Duodenal mucosa (tissue), 2 donors: ENCODE results near the gene THEMIS.
"Not testable (repeated sequence)": the region's sequence is repeated elsewhere in the genome, so short reads cannot be mapped to it uniquely, and the experiment has no call there.

ENCODE experiments used
- H3K27ac ChIP-seq: one replicate; pipeline ENCODE4 v1.7.0; 2013; ENCODE audit warnings: low read depth, low read length
- H3K27me3 ChIP-seq, 2 donors: one replicate each; pipeline ENCODE4 v1.7.0; 2013; ENCODE audit warnings: low read length in 2 of 2, control low read depth in 1 of 2; ENCODE audit not compliant: insufficient read depth in 2 of 2, control insufficient read depth in 1 of 2
- H3K36me3 ChIP-seq, 2 donors: one replicate each; pipeline ENCODE4 v1.7.0; 2013; ENCODE audit warnings: low read length in 2 of 2, control low read depth in 1 of 2; ENCODE audit not compliant: insufficient read depth in 2 of 2, control insufficient read depth in 1 of 2
- H3K4me1 ChIP-seq, 2 donors: one replicate each; pipeline ENCODE4 v1.7.0; 2013; ENCODE audit warnings: low read length in 2 of 2, control low read depth in 1 of 2; ENCODE audit not compliant: insufficient read depth in 2 of 2, control insufficient read depth in 1 of 2
- H3K4me3 ChIP-seq, 2 donors: one replicate each; pipeline ENCODE4 v1.7.0; 2013; ENCODE audit warnings: low read length in 2 of 2, low read depth in 1 of 2
- H3K9ac ChIP-seq, 2 donors: one replicate each; pipeline ENCODE4 v1.7.0; 2013; ENCODE audit warnings: low read length in 2 of 2, low read depth in 1 of 2
- H3K9me3 ChIP-seq, 2 donors: one replicate each; pipeline ENCODE4 v1.7.0; 2013; ENCODE audit warnings: low read length in 2 of 2, control low read depth in 1 of 2; ENCODE audit not compliant: control insufficient read depth in 1 of 2

Gene THEMIS

GRCh38 chr6:127710668-127711067 lies 190.2 kb downstream of the THEMIS start:
- Histone ChIP-seq H3K4me1 (no peaks in the 10 kb centered on the region), H3K9me3 (no peaks in the 10 kb centered on the region), H3K27me3 (no peaks in the 10 kb centered on the region), H3K9ac (no peak overlapping the region), H3K27ac (no peak overlapping the region), H3K4me3 (no peak overlapping the region), H3K36me3 (no peaks in the 10 kb centered on the region)

GRCh38 chr6:127706216-127706615 lies 194.6 kb downstream of the THEMIS start:
- Histone ChIP-seq H3K27ac (no peak overlapping the region), H3K9ac (no peak overlapping the region), H3K27me3 (no peaks in the 10 kb centered on the region), H3K4me3 (no peak overlapping the region), H3K9me3 (no peaks in the 10 kb centered on the region), H3K4me1 (no peaks in the 10 kb centered on the region), H3K36me3 (no peaks in the 10 kb centered on the region)

GRCh38 chr6:127695108-127695507 lies 205.8 kb downstream of the THEMIS start:
- no peak overlapping the region for H3K9ac ChIP-seq
- H3K27ac ChIP-seq = no peak overlapping the region
- H3K4me1 ChIP-seq = no peaks in the 10 kb centered on the region
- H3K27me3 ChIP-seq = no peaks in the 10 kb centered on the region
- H3K36me3 ChIP-seq = no peaks in the 10 kb centered on the region
- no peaks in the 10 kb centered on the region for H3K9me3 ChIP-seq
- no peak overlapping the region for H3K4me3 ChIP-seq

- Histone ChIP-seq H3K4me1 (no peaks in the 10 kb centered on the region), H3K27me3 (no peaks in the 10 kb centered on the region)
Observed at GRCh38 chr6:127691146-127691545, 209.7 kb downstream of the THEMIS start.

GRCh38 chr6:127690588-127690987 lies 210.3 kb downstream of the THEMIS start:
- Histone ChIP-seq H3K27ac (no peak overlapping the region), H3K4me1 (no peaks in the 10 kb centered on the region), H3K4me3 (no peak overlapping the region), H3K9ac (no peak overlapping the region), H3K36me3 (no peaks in the 10 kb centered on the region), H3K27me3 (no peaks in the 10 kb centered on the region), H3K9me3 (peaks cover 0 to 1% of the 10 kb centered on the region in 2 donors)

More at GRCh38 chr6:127691146-127691545, 209.7 kb downstream of the THEMIS start:
- Histone ChIP-seq H3K9me3 (peaks cover 0 to 1% of the 10 kb centered on the region in 2 donors), H3K4me3 (no peak overlapping the region), H3K36me3 (no peaks in the 10 kb centered on the region), H3K27ac (no peak overlapping the region), H3K9ac (no peak overlapping the region)

GRCh38 chr6:127690092-127690491 lies 210.8 kb downstream of the THEMIS start:
- no peaks in the 10 kb centered on the region for H3K36me3 ChIP-seq
- no peak overlapping the region for H3K9ac ChIP-seq
- H3K27ac ChIP-seq = no peak overlapping the region
- H3K9me3 ChIP-seq = peaks cover 0 to 1% of the 10 kb centered on the region in 2 donors
- no peaks in the 10 kb centered on the region for H3K27me3 ChIP-seq
- no peak overlapping the region for H3K4me3 ChIP-seq
- no peaks in the 10 kb centered on the region for H3K4me1 ChIP-seq

- H3K9me3 ChIP-seq, H3K36me3 ChIP-seq, H3K27me3 ChIP-seq, H3K27ac ChIP-seq, H3K4me1 ChIP-seq, H3K4me3 ChIP-seq, H3K9ac ChIP-seq: not testable (repeated sequence)
Observed at GRCh38 chr6:127687490-127687889, 213.4 kb downstream of the THEMIS start.

- Histone ChIP-seq H3K4me3 (no peak overlapping the region), H3K4me1 (no peaks in the 10 kb centered on the region), H3K36me3 (no peaks in the 10 kb centered on the region), H3K27ac (no peak overlapping the region), H3K9ac (no peak overlapping the region), H3K27me3 (no peaks in the 10 kb centered on the region), H3K9me3 (peaks cover 0 to 1% of the 10 kb centered on the region in 2 donors)
Observed at GRCh38 chr6:127686084-127686483, 214.8 kb downstream of the THEMIS start.

GRCh38 chr6:127684501-127684900 lies 216.4 kb downstream of the THEMIS start:
- Histone ChIP-seq H3K27ac (no peak overlapping the region), H3K36me3 (no peaks in the 10 kb centered on the region), H3K4me3 (no peak overlapping the region), H3K9ac (no peak overlapping the region), H3K27me3 (no peaks in the 10 kb centered on the region), H3K4me1 (no peaks in the 10 kb centered on the region), H3K9me3 (peaks cover 0 to 1% of the 10 kb centered on the region in 2 donors)
